ENCODE data around the gene ARHGAP27.

Gene ARHGAP27

DNA sequence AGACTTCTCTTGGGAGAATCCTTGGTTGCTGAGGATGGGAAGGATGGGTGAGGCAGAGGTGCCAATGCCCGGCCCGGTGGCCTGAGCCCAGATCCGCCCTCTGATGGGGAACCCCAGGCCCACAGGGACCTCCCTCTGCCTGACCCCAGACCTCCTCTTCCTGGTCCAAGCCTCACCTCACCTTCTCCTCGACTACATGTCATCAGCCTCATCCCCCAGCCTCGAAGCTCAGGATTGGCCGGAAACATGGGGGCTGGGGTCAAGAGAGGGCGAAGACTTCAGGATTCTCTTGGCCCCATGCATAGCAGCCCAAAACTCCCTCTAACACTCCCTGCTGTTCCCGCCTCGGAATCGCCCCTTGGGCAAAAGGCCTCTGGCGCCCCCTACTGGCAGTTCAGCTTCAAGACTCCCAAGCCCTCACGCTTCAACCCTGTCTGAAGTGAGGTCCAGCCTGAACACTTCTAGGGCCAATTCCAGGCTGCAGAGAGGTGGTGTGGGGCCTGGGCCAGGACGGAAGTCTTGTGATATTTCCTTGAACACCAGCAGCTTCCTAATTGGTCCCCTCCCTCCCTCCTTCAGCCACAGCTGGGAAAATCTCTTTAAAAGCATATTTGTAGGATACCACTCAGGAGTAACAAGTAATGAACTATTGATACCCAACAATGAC lies 47.2 kb downstream of the ARHGAP27 start:
- DNase-seq (ENCODE audit: low spot score) = peak; percentile 86

GRCh38 chr17:45384789-45385262 lies 47.8 kb downstream of the ARHGAP27 start:
- no peak for DNase-seq (ENCODE audit: low spot score)

DNA sequence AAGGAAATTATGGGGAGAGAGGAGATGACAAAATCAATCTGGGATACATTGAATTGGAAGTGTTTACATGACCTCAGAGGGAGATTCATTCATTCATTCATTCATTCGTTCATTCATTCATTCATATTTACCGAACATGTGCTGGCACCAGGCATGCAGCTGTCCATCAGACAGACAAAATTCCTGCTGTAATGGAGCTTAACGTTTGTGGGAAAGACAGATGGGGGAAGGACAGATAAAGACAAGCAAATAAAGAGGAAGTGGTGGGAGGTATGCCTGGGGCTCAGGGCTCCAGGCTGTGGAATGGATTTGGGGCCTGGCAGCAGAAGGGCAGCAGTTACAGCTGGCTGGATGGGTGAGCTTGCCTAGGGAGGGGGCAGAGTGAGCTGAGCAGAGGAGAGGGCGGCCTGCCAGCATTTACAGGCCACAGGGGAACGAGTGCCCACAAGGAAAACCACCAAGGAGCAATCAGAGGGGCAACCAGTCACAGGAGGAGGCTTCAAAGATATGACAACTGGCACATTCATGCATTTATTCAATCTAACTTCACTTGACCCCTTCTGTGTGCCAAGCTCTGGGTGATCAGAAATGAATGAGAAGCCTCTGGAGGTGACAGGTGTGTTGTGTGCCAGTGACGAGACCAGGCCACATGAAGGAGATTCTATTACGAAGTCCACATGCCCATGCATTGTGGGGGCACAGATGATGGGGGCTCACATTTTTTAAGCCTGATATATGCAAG lies 48.5 kb downstream of the ARHGAP27 start:
- DNase-seq (ENCODE audit: low spot score) = no peak

- DNase-seq (ENCODE audit: low spot score) = no peak
Measured at GRCh38 chr17:45383003-45383402, 49.7 kb downstream of the ARHGAP27 start.

GRCh38 chr17:45382226-45382625 lies 50.4 kb downstream of the ARHGAP27 start:
- DNase-seq (ENCODE audit: low spot score) = no peak

DNA sequence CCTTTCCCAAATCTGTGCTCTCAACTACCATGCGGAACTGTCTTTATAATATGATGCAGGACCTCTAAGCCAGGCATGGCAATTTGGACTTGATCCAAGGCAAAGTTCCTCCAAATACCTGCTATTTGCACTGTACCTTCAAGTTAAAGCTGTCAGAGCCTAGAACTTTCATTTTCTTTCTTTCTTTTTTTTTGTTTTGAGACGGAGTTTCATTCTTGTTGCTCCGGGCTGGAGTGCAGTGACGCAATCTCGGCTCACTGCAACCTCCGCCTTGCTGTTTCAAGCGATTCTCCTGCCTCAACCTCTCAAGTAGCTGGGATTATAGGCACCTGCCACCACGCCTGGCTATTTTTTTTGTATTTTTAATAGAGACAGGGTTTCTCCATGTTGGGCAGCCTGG lies 51.7 kb downstream of the ARHGAP27 start:
- DNase-seq (ENCODE audit: low spot score) = no peak

GRCh38 chr17:45380046-45380765 lies 52.5 kb downstream of the ARHGAP27 start:
- no peak for DNase-seq (ENCODE audit: low spot score)

- DNase-seq (ENCODE audit: low spot score) = no peak
Measured at GRCh38 chr17:45377401-45377800, 55.3 kb downstream of the ARHGAP27 start.

- DNase-seq (ENCODE audit: low spot score) = no peak
Measured at GRCh38 chr17:45376171-45377005, 56.3 kb downstream of the ARHGAP27 start.

DNA sequence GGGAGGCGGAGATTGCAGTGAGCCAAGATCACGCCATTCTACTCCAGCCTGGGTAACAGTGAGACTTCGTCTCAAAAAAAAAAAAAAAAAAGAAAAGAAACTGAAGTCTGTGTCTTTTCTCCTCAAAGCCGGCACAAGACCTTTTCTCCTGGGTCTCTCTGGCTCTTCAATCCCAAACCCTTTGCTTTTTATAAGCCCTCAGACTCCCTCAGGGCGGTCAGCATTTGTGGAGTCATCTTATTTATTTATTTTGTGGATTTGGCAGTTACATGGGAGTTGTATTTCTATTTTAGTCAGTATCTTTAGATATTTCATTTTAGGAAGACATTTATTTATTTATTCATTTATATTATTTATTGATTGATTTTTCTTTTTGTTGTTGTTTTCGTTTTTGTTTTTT lies 58.2 kb downstream of the ARHGAP27 start:
- DNase-seq (ENCODE audit: low spot score) = no peak

GRCh38 chr17:45372325-45372869 lies 60.3 kb downstream of the ARHGAP27 start:
- no peak for DNase-seq (ENCODE audit: low spot score)

DNA sequence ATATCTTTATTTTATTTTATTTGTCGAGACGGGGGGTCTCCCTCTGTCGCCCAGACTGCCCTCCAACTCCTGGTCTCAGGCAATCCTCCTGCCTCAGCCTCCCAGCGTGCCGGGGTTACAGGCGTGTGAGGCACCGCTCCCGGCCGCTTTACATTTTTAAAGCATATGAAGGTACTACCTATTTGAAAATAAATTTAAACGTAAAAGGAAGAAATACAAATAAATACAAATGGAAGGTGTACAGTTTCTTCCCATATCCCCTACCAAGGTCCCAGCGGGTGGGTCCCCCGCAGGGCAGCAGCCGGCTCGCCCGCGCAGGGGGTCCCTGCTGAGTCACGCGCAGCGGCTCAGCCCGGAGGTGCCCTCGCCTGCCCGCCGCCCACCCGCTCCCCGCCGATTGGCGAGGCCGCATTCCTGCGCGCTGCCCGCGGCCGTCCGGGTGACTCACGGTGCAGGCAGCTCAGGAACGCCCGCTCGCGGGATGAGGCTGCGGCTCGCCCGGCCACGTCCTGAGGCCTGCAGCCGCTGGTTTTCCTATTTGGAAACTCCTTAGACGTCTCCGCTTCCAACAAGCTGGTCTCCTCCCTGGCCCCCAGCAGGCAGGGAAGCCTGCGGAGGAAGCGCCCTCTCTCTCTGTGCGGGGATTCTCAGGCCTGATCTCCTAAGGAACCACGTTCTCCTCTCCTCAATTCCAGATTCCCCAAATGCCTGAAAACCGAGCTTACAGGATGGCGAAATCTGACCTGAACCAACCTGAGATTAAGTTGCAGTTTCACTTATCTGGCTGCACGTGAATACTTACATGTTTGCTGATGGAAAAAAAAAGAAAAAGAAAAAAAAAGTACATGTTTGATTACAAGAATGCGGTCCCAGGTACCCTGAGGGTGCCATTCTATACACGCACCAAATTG lies 61.0 kb downstream of the ARHGAP27 start:
- peak; percentile 75 for DNase-seq (ENCODE audit: low spot score)

DNA sequence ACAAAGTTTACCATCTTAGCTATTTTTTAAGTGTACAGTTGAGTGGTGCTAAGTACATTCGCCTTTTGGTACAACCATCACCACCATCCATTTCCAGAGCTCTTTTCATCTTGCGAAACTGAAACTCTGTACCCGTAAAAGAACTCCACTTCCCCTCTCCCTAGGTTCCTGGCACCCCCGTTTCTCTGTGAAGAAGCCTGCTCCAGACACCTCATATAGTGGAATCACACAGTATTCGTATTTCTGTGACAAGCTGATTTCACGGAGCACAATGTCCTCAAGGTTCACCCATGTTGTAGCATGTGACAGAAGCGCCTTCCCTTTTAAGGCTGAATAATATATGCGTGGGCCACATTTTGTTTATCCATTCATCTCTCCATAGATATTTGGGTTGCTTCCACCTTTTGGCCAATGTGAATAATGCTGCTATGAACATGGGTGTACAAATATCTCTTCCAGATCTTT lies 61.7 kb downstream of the ARHGAP27 start:
- peak; percentile 33 for DNase-seq (ENCODE audit: low spot score)

GRCh38 chr17:45369421-45369820 lies 63.2 kb downstream of the ARHGAP27 start:
- DNase-seq (ENCODE audit: low spot score) = no peak

DNA sequence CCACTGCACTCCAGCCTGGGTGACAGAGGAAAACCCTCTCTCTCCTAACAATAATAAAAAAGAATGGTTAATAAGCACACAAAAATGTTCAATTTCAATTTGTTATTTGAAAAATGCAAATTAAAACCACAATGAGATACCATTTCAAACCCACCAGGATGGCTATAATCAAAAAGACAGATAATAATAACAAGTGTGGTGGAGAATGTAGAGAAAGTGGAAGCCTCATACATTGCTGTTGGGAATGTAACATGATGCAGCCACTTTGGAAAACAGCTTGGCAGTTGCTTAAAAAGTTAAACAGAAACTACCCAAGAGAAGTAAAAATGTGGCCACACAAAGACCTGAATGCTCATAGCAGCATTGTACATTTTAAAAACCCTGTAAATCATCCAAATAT lies 64.0 kb downstream of the ARHGAP27 start:
- no peak for DNase-seq (ENCODE audit: low spot score)

DNA sequence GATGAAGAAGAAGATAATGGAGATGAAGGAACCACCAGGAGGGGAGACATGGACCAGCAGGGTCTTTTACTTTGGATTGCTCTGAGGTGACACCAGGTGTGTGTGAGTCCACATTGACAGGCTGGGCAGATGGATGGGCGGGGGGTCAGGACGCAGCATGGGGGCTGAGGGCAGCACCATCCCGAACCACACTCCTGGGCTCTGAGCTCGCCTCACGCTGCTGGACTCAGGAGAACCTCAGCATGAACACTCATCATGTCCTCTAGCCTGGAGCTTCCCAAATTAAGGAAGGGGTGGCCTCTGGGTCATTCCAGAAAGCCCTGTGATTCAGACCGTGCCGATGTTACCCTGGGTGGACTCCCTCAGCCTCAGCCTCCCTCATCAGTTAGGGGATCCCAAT lies 65.5 kb downstream of the ARHGAP27 start:
- no peak for DNase-seq (ENCODE audit: low spot score)

- no peak for DNase-seq (ENCODE audit: low spot score)
Measured at GRCh38 chr17:45366691-45367090, 66.0 kb downstream of the ARHGAP27 start.

- no peak for DNase-seq (ENCODE audit: low spot score)
Measured at GRCh38 chr17:45366049-45366448, 66.6 kb downstream of the ARHGAP27 start.

- DNase-seq (ENCODE audit: low spot score) = no peak
Measured at GRCh38 chr17:45364531-45365390, 67.9 kb downstream of the ARHGAP27 start.

GRCh38 chr17:45363498-45363897 lies 69.2 kb downstream of the ARHGAP27 start:
- no peak for DNase-seq (ENCODE audit: low spot score)
